Measurements from ENCODE around the gene SPARCL1.
A peak's percentile ranks its signal among the peaks of the same experiment; 100 is the strongest.
"Not testable (repeated sequence)": the region's sequence is repeated elsewhere in the genome, so short reads cannot be mapped to it uniquely, and the experiment has no call there.

Gene SPARCL1

GRCh38 chr4:87442889-87443288, 86.3 kb downstream of the SPARCL1 start:
- DNase-seq (ENCODE audit: low read depth) = peak; percentile 55

GRCh38 chr4:87433342-87433741, 95.8 kb downstream of the SPARCL1 start:
- no peak for DNase-seq (ENCODE audit: low read depth)

- DNase-seq (ENCODE audit: low read depth) = no peak
Measured at GRCh38 chr4:87430038-87430437, 99.1 kb downstream of the SPARCL1 start.

GRCh38 chr4:87428979-87429378, 100.2 kb downstream of the SPARCL1 start:
- no peak for DNase-seq (ENCODE audit: low read depth)

GRCh38 chr4:87427518-87427868, 101.7 kb downstream of the SPARCL1 start:
- no peak for DNase-seq (ENCODE audit: low read depth)

- DNase-seq (ENCODE audit: low read depth) = no peak
Measured at GRCh38 chr4:87426865-87427517, 102.2 kb downstream of the SPARCL1 start.

GRCh38 chr4:87425711-87426110, 103.5 kb downstream of the SPARCL1 start:
- DNase-seq (ENCODE audit: low read depth) = peak; percentile 25

GRCh38 chr4:87424099-87424543, 105.1 kb downstream of the SPARCL1 start:
- DNase-seq (ENCODE audit: low read depth) = not testable (repeated sequence)

Measured in ELR (cell line).